ENCODE results near the gene STK32B. TPM values are rescaled to one million over a fixed set of nuclear protein-coding genes. Genes with fewer than 3 reads are reported as not detected.

The STK32B gene
- total and polyA plus RNA-seq, 2 of the 4 experiments (the other 2 are of a cell fraction), result 5.5 to 6.3 TPM

- POLR2A ChIA-PET (ENCODE audit: unreplicated experiment), result no interaction called here
These were observed 26.6 kb upstream of the STK32B start for GRCh38 chr4:5024673-5025072.

More at GRCh38 chr4:5024673-5025072, 26.6 kb upstream of the STK32B start:
- H2AK5ac ChIP-seq (ENCODE audit: low read depth, low read length), result no peak overlapping the region
- no peaks in the 10 kb centered on the region for H4K20me1 ChIP-seq (ENCODE audit: insufficient read depth, low read length)
- no peak overlapping the region for H3K4me3 ChIP-seq (ENCODE audit: insufficient read depth, low read depth, low read length)
- H2BK15ac ChIP-seq (ENCODE audit: low read depth, low read length), result no peak overlapping the region
- no peak overlapping the region for H2BK5ac ChIP-seq (ENCODE audit: low read depth, low read length, poor library complexity, severe bottlenecking)
- H3K27ac ChIP-seq (ENCODE audit: insufficient read depth, low read length), result no peak overlapping the region
- no peak overlapping the region for H3K18ac ChIP-seq (ENCODE audit: low read depth, low read length)
- no peak overlapping the region for H4K8ac ChIP-seq (ENCODE audit: low read depth in 2 of 2, low read length in 2 of 2)
- H3K9ac ChIP-seq (ENCODE audit: low read depth, low read length), result no peak overlapping the region
- no peak overlapping the region for H3K14ac ChIP-seq (replicated peaks; ENCODE audit: low read depth, low read length)
- WGBS, 2 experiments (ENCODE audit: extremely low coverage in 2 of 2, insufficient read length in 1 of 2), result 67% methylated on average over 2 of the region's 6 CpGs; no CpG with 5 or more reads in 1 of the 2 experiments
- peaks cover 13% of the 10 kb centered on the region for H3K9me3 ChIP-seq (ENCODE audit: control insufficient read depth, insufficient read depth, low read length)
- CTCF ChIA-PET, result interaction anchor here (0.8 kb wide), 1 partner anchor 24 kb away, joined by 3 read pairs; no protein-coding TSS in a partner anchor
- H3K4me2 ChIP-seq (ENCODE audit: low read depth, low read length), result no peak overlapping the region
- peaks cover 5% of the 10 kb centered on the region; the same call in 1 of the 2 replicates for H3K4me1 ChIP-seq (ENCODE audit: control insufficient read depth, insufficient read depth, low read length)
- H3K23ac ChIP-seq (ENCODE audit: low read depth, low read length), result no peak overlapping the region
- H2BK20ac ChIP-seq (ENCODE audit: low read depth, low read length), result no peak overlapping the region
- no peak for TF ChIP-seq SMC3 (IDR thresholded peaks at IDR 0.05; ENCODE audit: low read depth, low read length)
- TF ChIP-seq CHD1 (IDR thresholded peaks at IDR 0.05; ENCODE audit: low read depth, low read length), result no peak
- TF ChIP-seq FOS (IDR thresholded peaks at IDR 0.05; ENCODE audit: low read depth, low read length), result no peak
- no peak for TF ChIP-seq USF2 (IDR thresholded peaks at IDR 0.05; ENCODE audit: low read depth, low read length)
- no peak for TF ChIP-seq MXI1 (IDR thresholded peaks at IDR 0.05; ENCODE audit: borderline replicate concordance, low read depth, low read length)
- no peak for TF ChIP-seq MAZ (IDR thresholded peaks at IDR 0.05; ENCODE audit: borderline replicate concordance, low read depth, low read length)
- no peak for TF ChIP-seq RAD21 (IDR thresholded peaks at IDR 0.05; ENCODE audit: low read length)
- TF ChIP-seq RCOR1 (IDR thresholded peaks at IDR 0.05; ENCODE audit: insufficient replicate concordance, low read length), result no peak
- TF ChIP-seq CTCF (conservative IDR thresholded peaks at IDR 0.05; ENCODE audit: low read depth, low read length), result no peak
- TF ChIP-seq ELK1 (IDR thresholded peaks at IDR 0.05; ENCODE audit: borderline replicate concordance, low read depth, low read length), result no peak
- TF ChIP-seq POLR2A (IDR thresholded peaks at IDR 0.05; ENCODE audit: low read depth, low read length), result no peak
- dilution Hi-C loops (cut with HindIII; ENCODE audit: low sequenced_read_pairs, unreplicated experiment), result no loop called here
- no peak overlapping the region for H2AK9ac ChIP-seq (replicated peaks; ENCODE audit: low read depth, low read length, poor library complexity)
- DNase-seq, result no peak
- no peaks in the 10 kb centered on the region for H3K79me1 ChIP-seq (ENCODE audit: low read depth in 1 of 2, low read length in 2 of 2)
- H3K36me3 ChIP-seq (ENCODE audit: control insufficient read depth, insufficient read depth, low read length), result no peaks in the 10 kb centered on the region
- H2AFZ ChIP-seq (replicated peaks; ENCODE audit: low read length, poor library complexity), result no peak overlapping the region
- in situ Hi-C loops (cut with MboI; ENCODE audit: low sequenced_read_pairs), result no loop called here
- H3K9me1 ChIP-seq (ENCODE audit: insufficient read depth, low read length), result no peaks in the 10 kb centered on the region
- H3K56ac ChIP-seq (ENCODE audit: extremely low read depth, insufficient read depth, low read length), result no peak overlapping the region
- H2BK120ac ChIP-seq (ENCODE audit: low read depth, low read length), result no peak overlapping the region
- intact Hi-C loops (cut with micrococcal nuclease), result no loop called here
- H3K27me3 ChIP-seq (ENCODE audit: control insufficient read depth, insufficient read depth, low read length), result peaks cover 39% of the 10 kb centered on the region
- ATAC-seq (ENCODE audit: low read depth), result no peak
- H3K4ac ChIP-seq (ENCODE audit: low read depth, low read length), result no peak overlapping the region
- H4K5ac ChIP-seq (ENCODE audit: low read depth, low read length), result no peak overlapping the region
- H4K91ac ChIP-seq (ENCODE audit: insufficient read depth, low read depth, low read length), result no peak overlapping the region
- no TSS peak for BruUV-seq (replicated peaks)
